Hepatocyte (in vitro differentiated cells): ENCODE data around the gene IFT22.

Experiments
- CTCF ChIP-seq: fragments of 200-600 bp; sonication (generic); IDR thresholded peaks from 2 replicates; pipeline ENCODE4 v1.5.1; 2016; ENCODE audit warnings: antibody characterized with exemption, mild to moderate bottlenecking; ENCODE audit not compliant: poor library complexity
- EZH2phosphoT487 ChIP-seq: fragments of 200-600 bp; sonication (generic); IDR thresholded peaks from one replicate; pipeline ENCODE4 v1.6.1; 2018; ENCODE audit warnings: antibody characterized with exemption, mild to moderate bottlenecking, low read depth, moderate library complexity; ENCODE audit not compliant: unreplicated experiment, severe bottlenecking

GRCh38 chr7:101306307-101306706 lies 15.3 kb downstream of the IFT22 start:
- TF ChIP-seq CTCF (no peak), EZH2phosphoT487 (no peak)
